Body of pancreas (tissue), 4 donors: ENCODE measurements around the gene TOX4.

Experiments
- CTCF ChIP-seq, 7 experiments: fragments of 450-650 bp in 4 of 7; fragments of 200-600 bp in 3 of 7; sonication (generic) in 3 of 7; IDR thresholded peaks; one replicate each; pipeline ENCODE4 v1.5.1; 2016 to 2019; ENCODE audit warnings: antibody characterized with exemption in 7 of 7
- POLR2A ChIP-seq, 3 donors: fragments of 450-650 bp; IDR thresholded peaks; one replicate each; pipeline ENCODE4 v1.6.1; 2016; ENCODE audit warnings: antibody characterized with exemption in 3 of 3, mild to moderate bottlenecking in 2 of 3

GRCh38 chr14:21476523-21476924 is 471 bp upstream of the TOX4 start:
- TF ChIP-seq CTCF (IDR thresholded peaks at IDR 0.05) (no peak), POLR2A (IDR thresholded peaks at IDR 0.05) (no peak)
